Fibroblast of peridontal ligament (primary cell): Measurements from ENCODE around the gene SGMS1.
A peak's percentile ranks its signal among the peaks of the same experiment; 100 is the strongest.
"Not testable (repeated sequence)": the region's sequence is repeated elsewhere in the genome, so short reads cannot be mapped to it uniquely, and the experiment has no call there.

Source experiments
- DNase-seq: peaks from one replicate; pipeline ENCODE4 v3.0.0-alpha.2; 2010; ENCODE audit errors: extremely low read depth

The SGMS1 gene

DNA sequence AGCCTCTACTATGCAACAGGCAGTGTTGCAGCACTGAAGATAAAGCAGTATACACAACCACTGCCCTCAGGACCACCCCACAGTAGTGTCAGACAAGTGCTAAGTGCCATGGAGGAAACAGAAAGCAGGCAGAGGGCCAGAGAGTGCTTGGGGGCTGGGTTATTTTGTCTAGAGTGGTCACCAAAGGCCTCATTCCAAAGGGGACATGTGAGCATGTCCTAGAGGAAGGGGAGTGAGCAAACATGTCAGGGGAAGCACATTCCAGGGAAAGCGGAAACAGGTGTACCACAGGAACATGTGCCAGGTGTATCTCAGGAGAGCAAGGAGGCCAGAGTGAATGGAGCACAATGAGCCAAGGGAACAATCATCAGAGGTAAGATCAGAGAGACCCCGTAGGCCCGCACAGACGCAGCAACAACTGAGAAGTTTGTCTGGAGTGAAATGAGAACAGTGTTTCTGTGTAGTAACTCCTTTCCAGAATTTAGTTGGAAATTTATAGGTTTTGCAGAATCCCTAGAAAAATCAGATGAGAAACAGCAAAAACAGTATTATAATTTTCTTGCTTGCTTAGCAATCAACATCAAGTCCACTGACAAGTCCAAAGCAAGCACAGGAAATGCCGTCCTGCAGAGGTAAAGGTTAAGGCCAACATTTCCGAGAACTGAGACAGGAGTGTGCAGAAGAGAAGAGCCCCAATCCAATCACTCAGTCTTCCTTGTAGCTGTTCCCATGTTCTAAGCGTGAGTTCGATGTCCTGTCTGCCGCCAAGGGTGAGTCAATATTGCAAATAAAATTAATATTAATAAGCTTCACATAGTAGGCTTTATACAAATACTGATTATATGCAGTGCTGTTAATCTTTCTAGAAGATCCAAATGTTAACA lies 67.3 kb downstream of the SGMS1 start:
- DNase-seq: no peak

DNA sequence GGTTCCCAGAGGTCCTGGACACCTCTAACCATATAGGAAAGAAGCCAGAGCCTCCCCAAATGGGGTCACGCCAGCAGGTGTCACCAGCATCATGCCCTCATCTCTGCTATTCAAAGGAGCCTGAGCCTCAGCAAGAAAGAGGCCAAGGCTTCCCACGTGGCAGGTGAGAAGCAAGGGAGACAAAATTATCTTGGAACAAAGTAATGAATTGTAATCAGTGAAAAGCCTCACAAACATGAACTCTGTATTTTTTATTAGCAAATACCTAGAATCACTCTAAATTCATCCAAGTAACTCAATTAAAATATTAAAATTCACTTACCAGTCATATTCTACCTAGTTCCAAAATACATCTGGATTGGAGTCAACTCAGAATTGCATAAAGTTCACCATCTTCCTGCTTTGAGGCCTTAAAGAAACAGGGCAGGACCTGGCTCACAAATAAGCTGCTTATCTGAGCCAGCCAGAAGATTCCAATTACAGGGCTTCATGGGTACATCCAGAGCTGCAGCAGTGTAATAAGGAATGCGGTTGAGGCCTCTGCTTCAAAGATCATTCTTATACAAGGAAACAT lies 68.7 kb downstream of the SGMS1 start:
- DNase-seq: peak; percentile 84

DNA sequence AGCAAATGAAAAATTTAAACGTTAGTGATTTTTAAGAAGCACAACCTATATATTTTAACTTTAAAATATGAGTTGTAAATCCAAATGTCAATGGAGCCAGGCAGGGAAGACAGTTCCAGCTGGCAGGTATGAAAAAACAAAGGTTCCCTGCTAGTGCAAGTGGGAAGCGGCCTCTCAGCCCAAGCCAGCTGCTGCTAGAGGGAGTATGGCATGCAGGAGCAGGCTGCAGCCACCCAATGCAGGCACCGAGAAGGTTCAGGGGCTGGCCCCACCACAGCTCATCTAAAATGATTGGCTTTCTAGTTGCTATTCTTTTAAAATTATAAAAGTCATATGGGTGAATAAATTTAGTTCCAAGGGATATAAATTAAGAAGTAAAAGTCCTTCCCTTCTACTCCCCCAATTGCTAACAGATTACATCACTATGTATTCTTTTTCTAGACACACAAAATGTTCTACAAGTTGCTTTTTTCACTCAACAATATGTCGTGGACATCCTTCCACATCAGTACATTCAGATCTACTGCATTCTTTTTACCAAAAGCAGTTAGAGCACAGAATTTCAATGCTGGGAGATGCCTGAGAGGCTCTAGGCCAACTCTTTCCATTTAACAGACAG lies 69.3 kb downstream of the SGMS1 start:
- no peak for DNase-seq

- DNase-seq: peak; percentile 44
Observed at GRCh38 chr10:50552771-50553535, 70.8 kb downstream of the SGMS1 start.

- DNase-seq: peak; percentile 98
Observed at GRCh38 chr10:50552308-50552707, 71.4 kb downstream of the SGMS1 start.

GRCh38 chr10:50551894-50552293 lies 71.9 kb downstream of the SGMS1 start:
- DNase-seq: no peak

DNA sequence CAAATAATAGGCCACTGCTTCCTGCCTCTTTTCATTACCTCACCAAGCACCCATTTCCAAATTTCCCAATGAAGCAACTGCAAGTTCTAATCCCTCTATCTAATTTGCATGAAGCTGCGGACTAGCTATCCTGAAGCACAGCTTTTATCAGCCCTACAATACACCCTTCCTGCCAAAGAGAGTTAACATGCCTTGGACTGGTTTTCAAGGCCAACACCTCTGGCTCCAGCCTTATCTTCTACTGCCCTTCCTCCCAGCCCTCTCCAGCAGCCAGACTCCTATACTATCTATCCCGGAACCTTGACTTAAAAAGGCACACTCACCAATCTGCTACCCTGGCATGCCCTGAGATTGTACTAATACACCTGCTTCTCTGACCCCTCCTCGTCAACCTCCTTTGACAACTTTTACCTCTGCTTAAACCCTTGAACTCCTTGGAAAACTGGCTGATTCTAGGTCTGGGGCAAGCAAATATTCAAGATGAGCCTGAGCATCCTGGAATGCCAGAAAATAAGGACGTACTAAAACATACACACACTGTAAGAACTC lies 73.4 kb downstream of the SGMS1 start:
- no peak for DNase-seq

DNA sequence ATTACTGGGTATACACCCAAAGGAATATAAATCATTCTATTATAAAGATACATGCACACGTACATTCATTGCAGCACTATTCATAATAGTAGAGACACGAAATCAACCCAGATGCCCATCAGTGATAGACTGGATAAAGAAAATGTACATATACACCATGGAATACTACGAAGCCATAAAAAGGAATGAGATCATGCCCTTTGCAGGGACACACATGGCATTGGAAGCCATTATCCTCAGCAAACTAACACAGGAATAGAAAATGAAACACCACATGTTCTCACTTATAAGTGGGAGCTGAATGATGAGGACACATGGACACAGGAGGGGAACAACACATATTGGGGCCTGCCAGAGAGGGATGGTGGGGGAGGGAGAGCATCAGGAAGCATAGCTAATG lies 74.6 kb downstream of the SGMS1 start:
- not testable (repeated sequence) for DNase-seq

GRCh38 chr10:50548481-50548880 lies 75.3 kb downstream of the SGMS1 start:
- DNase-seq: peak; percentile 91

DNA sequence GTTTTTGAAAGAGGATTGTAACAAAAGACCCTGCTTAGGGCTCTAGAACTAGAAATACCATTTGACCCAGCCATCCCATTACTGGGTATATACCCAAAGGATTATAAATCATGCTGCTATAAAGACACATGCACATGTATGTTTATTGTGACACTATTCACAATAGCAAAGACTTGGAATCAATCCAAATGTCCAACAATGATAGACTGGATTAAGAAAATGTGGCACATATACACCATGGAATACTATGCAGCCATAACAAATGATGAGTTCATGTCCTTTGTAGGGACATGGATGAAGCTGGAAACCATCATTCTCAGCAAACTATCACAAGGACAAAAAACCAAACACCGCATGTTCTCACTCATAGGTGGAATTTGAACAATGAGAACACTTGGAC lies 77.5 kb downstream of the SGMS1 start:
- DNase-seq: not testable (repeated sequence)

DNA sequence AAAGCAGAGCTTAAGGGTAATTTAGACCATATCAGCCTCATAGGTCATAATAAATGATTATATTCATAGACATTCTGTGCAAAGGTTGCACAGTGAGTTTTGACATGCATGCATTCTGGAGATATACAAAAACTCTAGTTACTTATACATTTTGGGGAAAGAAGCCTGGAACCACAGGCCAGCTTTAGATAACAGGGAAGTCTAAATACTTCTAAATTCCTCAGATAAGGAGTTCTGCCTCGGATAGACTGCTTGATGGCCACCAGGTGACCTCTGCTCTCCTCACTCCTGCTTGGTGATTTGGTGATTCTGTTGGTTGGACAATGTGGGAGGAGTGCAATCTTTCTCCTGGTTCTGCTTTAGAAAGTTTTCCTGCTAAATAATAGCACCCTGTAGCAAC lies 77.9 kb downstream of the SGMS1 start:
- DNase-seq: no peak

DNA sequence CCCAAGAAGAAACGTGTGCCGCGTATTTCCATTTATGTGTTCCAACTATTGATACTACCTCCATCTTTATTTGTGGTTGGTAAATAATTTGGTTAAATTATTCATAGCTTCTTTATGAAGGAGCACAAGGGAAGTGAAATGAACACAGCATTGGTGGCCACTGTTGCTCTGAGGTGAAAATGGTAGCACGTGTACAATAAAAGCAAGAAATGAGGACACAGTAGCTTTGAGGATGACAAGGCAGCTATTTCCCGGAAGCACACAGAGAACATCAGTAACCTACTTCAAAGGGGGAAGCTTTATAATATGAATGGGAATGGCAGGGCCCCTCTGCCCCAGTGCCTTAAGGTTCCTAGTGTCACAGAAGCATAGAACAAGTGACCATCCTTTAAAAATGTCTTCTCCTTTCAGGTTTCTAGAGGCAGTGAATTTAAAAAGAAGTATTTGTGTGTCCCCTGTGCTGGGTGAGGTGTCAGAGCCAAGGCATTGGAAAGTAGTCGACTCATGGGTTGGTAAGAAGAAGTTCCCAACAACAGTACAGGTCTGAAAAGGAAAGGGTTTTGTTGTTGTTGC lies 78.8 kb downstream of the SGMS1 start:
- DNase-seq: no peak

DNA sequence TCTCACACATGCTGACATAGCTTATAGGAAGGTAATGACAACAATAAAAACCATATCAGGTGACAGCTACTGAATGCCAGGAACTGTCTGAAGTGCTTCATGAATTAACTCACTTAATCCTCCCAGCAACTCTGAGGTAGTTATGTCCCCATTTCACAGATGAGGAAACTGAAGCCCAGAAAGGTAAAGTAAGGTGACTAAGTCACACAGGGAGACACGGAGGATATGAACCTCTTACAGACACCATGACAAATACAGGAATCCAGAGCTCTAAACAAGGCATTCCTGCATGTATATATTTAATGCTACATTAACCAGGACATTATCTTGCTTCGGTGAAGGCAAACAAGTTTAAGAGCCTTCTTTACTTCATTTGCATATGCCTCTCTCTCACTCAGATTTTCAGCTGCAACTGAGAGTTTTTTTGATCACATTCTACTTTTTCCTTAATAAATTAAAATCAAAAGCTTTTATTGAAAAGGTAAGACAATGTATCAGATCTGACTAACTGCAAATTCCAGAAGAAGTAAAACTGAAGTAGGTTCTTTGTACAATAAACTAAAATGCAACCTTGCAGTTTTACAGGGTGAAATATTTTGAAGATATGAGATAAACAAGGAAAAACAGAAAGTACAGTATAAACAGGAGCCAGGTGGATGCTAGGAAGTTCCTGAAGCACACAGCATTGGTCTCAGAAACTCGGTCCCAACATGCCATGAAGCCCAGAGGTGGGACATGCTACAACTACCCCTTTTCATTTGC lies 79.5 kb downstream of the SGMS1 start:
- DNase-seq: no peak

- no peak for DNase-seq
Observed at GRCh38 chr10:50542871-50543270, 80.9 kb downstream of the SGMS1 start.

DNA sequence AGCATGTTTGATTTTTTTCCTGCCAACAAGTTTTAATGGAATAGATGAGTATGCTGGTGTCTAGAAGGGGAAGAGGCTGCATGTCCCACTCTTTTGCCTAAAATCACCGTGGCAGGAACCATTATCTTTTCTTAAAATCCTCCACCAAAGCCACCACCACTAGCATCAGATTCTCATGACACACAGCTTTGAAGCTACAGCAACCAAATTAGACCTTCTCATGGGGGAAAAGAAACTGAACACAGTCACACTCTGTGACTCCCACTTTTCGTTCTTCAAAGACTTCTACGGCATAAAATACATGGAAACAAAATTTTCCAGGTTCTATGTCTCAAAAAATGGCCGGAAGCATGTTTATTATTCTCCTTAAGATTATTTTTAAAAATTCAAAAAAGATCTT lies 81.8 kb downstream of the SGMS1 start:
- no peak for DNase-seq

DNA sequence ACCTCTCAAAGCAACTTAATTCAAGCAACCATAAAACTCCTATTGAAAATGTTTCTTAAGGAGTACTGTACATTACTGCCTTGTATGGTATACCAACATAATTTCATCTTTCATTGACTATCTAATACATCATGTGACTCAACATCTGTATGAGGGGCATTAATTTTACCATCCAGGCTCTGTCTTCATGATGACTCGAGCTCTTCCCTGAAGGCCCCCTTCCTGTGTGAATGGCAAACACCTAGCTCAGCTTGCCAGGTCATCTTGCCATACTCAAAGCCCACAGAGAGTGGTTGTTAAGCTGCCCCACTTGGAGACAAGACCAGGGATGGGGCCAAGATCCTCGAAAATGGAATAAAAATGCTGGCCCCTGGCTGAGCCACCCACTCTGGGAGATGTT lies 82.4 kb downstream of the SGMS1 start:
- no peak for DNase-seq

DNA sequence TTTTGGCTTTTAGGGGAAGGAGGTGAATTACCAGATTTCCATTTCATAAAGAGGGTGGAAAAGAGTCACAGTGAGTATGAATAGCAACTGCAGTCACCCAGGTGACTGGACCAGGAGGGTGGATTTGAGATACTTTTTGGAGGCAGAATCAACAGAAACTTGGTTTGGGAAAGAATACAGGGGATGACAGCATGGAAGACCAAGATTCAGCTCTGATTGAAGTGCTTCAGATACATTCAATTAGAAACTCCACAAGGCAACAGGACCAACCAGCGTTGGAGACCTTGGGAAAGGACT lies 83.0 kb downstream of the SGMS1 start:
- DNase-seq: no peak

DNA sequence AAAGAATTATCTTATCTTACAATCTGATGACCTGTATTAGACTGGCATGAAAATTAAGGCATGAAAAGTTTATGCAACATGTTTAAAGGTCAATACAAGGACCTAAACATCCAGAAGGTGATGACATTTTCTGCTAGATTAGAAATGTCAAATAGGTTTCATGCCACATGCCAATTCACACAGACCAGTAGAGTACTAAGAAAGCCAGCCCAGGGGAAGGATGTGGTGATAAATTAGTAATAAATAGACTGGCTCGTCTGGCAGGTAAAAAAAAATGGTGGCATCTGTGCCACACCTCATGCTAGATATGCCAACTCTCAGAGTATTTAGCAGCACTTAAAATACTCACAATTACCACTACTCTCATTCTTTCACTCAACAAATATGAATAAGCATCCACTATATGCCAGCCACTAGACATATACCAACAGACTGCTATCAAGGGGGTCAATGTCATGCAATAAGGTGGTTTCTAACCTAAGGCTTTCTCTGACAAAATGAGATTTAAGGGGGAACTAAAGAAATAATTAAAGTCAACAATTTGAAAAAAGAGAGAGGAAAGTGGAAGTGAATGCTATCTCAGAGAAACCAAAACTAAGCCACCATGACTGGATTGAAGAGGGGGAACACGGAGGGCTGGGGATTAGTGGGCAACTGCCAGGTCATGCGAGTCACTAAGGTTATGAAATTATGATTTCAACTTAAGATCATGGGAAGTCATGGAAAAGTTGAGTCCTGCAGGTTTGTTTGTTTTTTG lies 83.5 kb downstream of the SGMS1 start:
- peak; percentile 33 for DNase-seq

DNA sequence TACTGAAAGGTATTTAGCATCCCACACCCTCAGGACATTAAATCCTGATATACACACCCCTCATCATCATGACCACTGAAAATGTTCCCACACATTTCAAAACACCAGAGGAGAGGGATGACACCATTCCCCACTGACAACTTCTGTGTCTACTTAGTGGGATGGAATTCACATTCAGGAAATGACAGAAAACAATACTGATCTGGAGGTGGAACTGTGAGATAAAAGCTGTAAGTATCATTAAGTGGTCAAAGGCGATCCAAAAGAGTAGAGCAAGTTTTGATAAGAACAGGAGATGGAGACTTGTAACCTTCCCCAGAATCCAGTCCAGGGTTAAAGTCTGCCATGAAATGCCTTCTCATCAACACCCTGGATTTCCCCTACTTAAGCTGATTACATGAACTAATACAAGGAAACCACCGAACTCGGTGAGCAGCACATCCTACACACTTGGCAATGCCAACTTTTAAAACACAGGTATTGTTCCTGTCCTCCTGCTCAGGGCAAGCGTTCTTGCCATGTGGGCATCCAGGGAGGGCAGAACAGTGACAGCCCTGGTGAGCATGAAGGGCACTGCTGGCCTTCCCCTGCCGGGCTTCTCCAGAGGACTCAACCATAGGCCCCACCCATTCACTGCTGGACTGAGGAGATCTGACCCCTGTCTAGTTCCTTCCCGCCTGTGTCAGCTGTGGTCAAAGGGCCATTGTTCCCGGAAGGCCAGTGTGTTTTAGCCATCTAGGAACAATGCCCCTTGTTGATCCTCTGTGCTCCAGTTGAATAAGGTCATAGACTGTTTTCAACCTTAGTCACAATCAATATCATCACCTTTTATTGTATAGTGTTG lies 85.0 kb downstream of the SGMS1 start:
- DNase-seq: no peak
